SK-N-SH treated with all-trans-retinoic acid at 6 μM for 48 hours (cell line): ENCODE data around the gene SPSB2.

ENCODE experiments used
- ARNTL ChIP-seq: fragments of 450-650 bp; formaldehyde crosslinking; IDR thresholded peaks from 2 replicates; pipeline ENCODE4 v1.5.0; 2020; ENCODE audit warnings: low read depth, mild to moderate bottlenecking, moderate library complexity, borderline replicate concordance
- BACH2 ChIP-seq: fragments of 250-450 bp; sonication (Bioruptor Pico); IDR thresholded peaks from 2 replicates; pipeline ENCODE4 v1.9.0; 2021; ENCODE audit warnings: mild to moderate bottlenecking, borderline replicate concordance
- CSDC2 ChIP-seq: fragments of 250-450 bp; sonication (Bioruptor Pico); IDR thresholded peaks from 2 replicates; pipeline ENCODE4 v1.5.0; 2020; ENCODE audit warnings: mild to moderate bottlenecking, moderate library complexity
- ESRRG ChIP-seq: fragments of 250-450 bp; sonication (Bioruptor Pico); IDR thresholded peaks from 2 replicates; pipeline ENCODE4 v1.6.1; 2021; ENCODE audit warnings: mild to moderate bottlenecking
- ISL1 ChIP-seq: fragments of 250-450 bp; sonication (Bioruptor Pico); IDR thresholded peaks from 2 replicates; pipeline ENCODE4 v2.1.2; 2022; ENCODE audit warnings: mild to moderate bottlenecking, moderate library complexity
- PATZ1 ChIP-seq: fragments of 250-450 bp; sonication (Bioruptor Pico); IDR thresholded peaks from 2 replicates; pipeline ENCODE4 v1.8.0; 2020; ENCODE audit warnings: mild to moderate bottlenecking, moderate library complexity, borderline replicate concordance
- PPARA ChIP-seq: fragments of 250-450 bp; sonication (Bioruptor Pico); IDR thresholded peaks from 2 replicates; pipeline ENCODE4 v1.5.0; 2020; ENCODE audit warnings: mild to moderate bottlenecking, borderline replicate concordance
- TCF4 ChIP-seq: fragments of 250-450 bp; sonication (Bioruptor Pico); IDR thresholded peaks from 2 replicates; pipeline ENCODE4 v1.8.0; 2021; ENCODE audit warnings: mild to moderate bottlenecking, moderate library complexity, borderline replicate concordance
- TOX ChIP-seq: fragments of 250-450 bp; sonication (Bioruptor Pico); IDR thresholded peaks from 2 replicates; pipeline ENCODE4 v1.8.0; 2021; ENCODE audit warnings: mild to moderate bottlenecking, moderate library complexity, borderline replicate concordance
- ZFP3 ChIP-seq: fragments of 250-450 bp; sonication (Bioruptor Pico); IDR thresholded peaks from 2 replicates; pipeline ENCODE4 v1.5.0; 2020; ENCODE audit warnings: mild to moderate bottlenecking, moderate library complexity
- ZNF8 ChIP-seq: fragments of 450-650 bp; formaldehyde crosslinking; IDR thresholded peaks from 2 replicates; pipeline ENCODE4 v1.5.0; 2020; ENCODE audit warnings: mild to moderate bottlenecking, moderate library complexity

GRCh38 chr12:6846316-6846869, 26.7 kb downstream of the SPSB2 start:
- TF ChIP-seq BACH2 (CRISPR knock-in tag): no peak
- no peak for TF ChIP-seq TCF4 (CRISPR knock-in tag)
- TF ChIP-seq ZFP3 (CRISPR knock-in tag): no peak
- no peak for TF ChIP-seq TOX (CRISPR knock-in tag)
- TF ChIP-seq ARNTL (CRISPR knock-in tag): no peak
- no peak for TF ChIP-seq PPARA (CRISPR knock-in tag)
- TF ChIP-seq ESRRG: no peak
- no peak for TF ChIP-seq PATZ1 (CRISPR knock-in tag)
- TF ChIP-seq CSDC2 (CRISPR knock-in tag): no peak
- no peak for TF ChIP-seq ISL1
- TF ChIP-seq ZNF8 (CRISPR knock-in tag): no peak
